IgD-negative memory B cell (primary cell): ENCODE data around the gene ADAMTS14. TPM values are rescaled to one million over a fixed set of nuclear protein-coding genes. Genes with fewer than 3 reads are reported as not detected.
A peak's percentile ranks its signal among the peaks of the same experiment; 100 is the strongest.

ENCODE experiments used
- H3K27ac Mint-ChIP-seq, 3 donors: one replicate each; pipeline ENCODE4 v1.8.0; 2020 to 2022; ENCODE audit warnings: mild to moderate bottlenecking in 3 of 3, mixed read lengths in 3 of 3, moderate library complexity in 1 of 3
- H3K27me3 Mint-ChIP-seq: one replicate; pipeline ENCODE4 v1.8.0; 2021; ENCODE audit warnings: mixed read lengths
- H3K36me3 Mint-ChIP-seq: one replicate; pipeline ENCODE4 v1.8.0; 2020; ENCODE audit warnings: mild to moderate bottlenecking, mixed read lengths
- H3K4me1 Mint-ChIP-seq, 3 donors: one replicate each; pipeline ENCODE4 v1.8.0; 2020 to 2022; ENCODE audit warnings: mixed read lengths in 3 of 3, mild to moderate bottlenecking in 1 of 3
- H3K4me3 Mint-ChIP-seq, 4 donors: one replicate each; pipeline ENCODE4 v1.8.0; 2020 to 2022; ENCODE audit warnings: mild to moderate bottlenecking in 4 of 4, mixed read lengths in 4 of 4, moderate library complexity in 3 of 4
- H3K9me3 Mint-ChIP-seq, 3 donors: one replicate each; pipeline ENCODE4 v1.8.0; 2020 to 2021; ENCODE audit warnings: mixed read lengths in 3 of 3, mild to moderate bottlenecking in 1 of 3
- polyA plus RNA-seq: library from polyadenylated mRNA; unstranded; fragments of 300-500 nt; fragmentation: Illumina TruSeq; gene quantifications from one replicate; pipeline ENCODE4 v1.2.3, GENCODE V29; 2021

ADAMTS14 gene
- polyA plus RNA-seq, 1 donor from 2014 or later = not detected

DNA sequence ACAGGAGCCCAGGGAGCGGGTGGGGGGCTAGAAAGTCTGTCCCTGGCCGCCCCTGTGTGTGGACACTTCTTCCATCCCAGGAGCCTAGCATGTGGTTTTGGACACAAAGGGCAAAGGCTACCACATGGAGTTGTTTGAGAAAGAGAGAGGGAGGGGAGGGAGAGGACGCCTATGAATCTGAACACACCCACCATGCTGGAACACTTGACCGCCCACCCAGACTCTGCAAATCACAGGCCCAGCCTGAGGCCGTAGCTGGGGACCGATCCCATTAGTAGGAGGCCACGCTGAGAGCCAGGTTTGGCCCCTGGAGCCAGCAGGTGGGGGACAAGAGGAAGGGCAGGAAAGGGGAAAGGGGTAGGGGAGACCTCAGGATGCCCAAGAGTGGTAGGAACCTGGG lies 39.6 kb downstream of the ADAMTS14 start:
- Mint-ChIP-seq H3K4me1 (no peaks in the 10 kb centered on the region), H3K27ac (no peak overlapping the region), H3K36me3 (no peaks in the 10 kb centered on the region), H3K4me3 (no peak overlapping the region), H3K27me3 (peaks cover 4% of the 10 kb centered on the region), H3K9me3 (peaks cover 0 to 1% (median 0%) of the 10 kb centered on the region in 3 donors)

- peaks cover 2% of the 10 kb centered on the region for H3K27me3 Mint-ChIP-seq
- no peak overlapping the region for H3K4me3 Mint-ChIP-seq
- no peaks in the 10 kb centered on the region for H3K36me3 Mint-ChIP-seq
- H3K27ac Mint-ChIP-seq = peak overlapping the region in 1 of 3 donors; percentile 67
- H3K9me3 Mint-ChIP-seq = peaks cover 0 to 1% (median 0%) of the 10 kb centered on the region in 3 donors
- no peaks in the 10 kb centered on the region for H3K4me1 Mint-ChIP-seq
Observed at GRCh38 chr10:70714245-70714644, 41.9 kb downstream of the ADAMTS14 start.

GRCh38 chr10:70714951-70715350 lies 42.6 kb downstream of the ADAMTS14 start:
- no peak overlapping the region for H3K27ac Mint-ChIP-seq
- peaks cover 2% of the 10 kb centered on the region for H3K27me3 Mint-ChIP-seq
- H3K36me3 Mint-ChIP-seq = no peaks in the 10 kb centered on the region
- no peaks in the 10 kb centered on the region for H3K4me1 Mint-ChIP-seq
- peaks cover 0 to 1% (median 0%) of the 10 kb centered on the region in 3 donors for H3K9me3 Mint-ChIP-seq
- H3K4me3 Mint-ChIP-seq = no peak overlapping the region

GRCh38 chr10:70715853-70716795 lies 43.8 kb downstream of the ADAMTS14 start:
- Mint-ChIP-seq H3K9me3 (peaks cover 0 to 1% (median 0%) of the 10 kb centered on the region in 3 donors), H3K4me1 (no peaks in the 10 kb centered on the region), H3K27me3 (peaks cover 2% of the 10 kb centered on the region), H3K36me3 (no peaks in the 10 kb centered on the region), H3K27ac (peak overlapping the region in 1 of 3 donors; percentile 50), H3K4me3 (peak overlapping the region in 1 of 4 donors; percentile 43)

DNA sequence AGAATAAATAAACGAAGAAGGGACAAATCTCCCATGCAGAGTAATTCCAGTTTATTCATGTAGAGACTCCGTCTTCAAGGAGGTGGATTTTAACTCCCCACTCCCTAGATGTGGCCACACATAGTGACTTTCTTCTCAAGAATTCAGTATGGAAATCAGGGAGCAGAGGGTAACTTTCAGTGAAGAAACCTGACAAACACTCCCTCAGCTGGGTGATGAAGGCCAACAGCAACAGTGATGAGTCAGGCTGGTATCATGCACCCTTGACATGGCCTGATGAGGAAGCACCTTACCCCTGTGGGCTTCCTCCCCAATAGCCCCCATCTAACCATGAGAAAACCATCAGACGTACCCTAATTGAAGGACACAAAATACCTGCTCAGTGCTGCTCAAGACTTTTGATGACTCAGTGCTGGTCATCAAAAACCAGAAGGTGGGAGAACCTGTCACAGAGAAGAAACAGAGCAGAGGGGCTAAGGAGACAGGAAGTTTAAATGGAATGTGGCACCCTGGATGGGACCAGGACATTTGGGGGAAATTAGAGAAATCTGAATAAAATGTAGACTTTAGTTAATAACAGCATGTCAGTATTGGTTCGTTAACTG lies 50.6 kb downstream of the ADAMTS14 start:
- H3K36me3 Mint-ChIP-seq = no peaks in the 10 kb centered on the region
- no peak overlapping the region for H3K27ac Mint-ChIP-seq
- H3K4me1 Mint-ChIP-seq = no peaks in the 10 kb centered on the region
- H3K4me3 Mint-ChIP-seq = no peak overlapping the region
- peaks cover 0 to 2% (median 0%) of the 10 kb centered on the region in 3 donors for H3K9me3 Mint-ChIP-seq
- H3K27me3 Mint-ChIP-seq = peaks cover 3% of the 10 kb centered on the region

DNA sequence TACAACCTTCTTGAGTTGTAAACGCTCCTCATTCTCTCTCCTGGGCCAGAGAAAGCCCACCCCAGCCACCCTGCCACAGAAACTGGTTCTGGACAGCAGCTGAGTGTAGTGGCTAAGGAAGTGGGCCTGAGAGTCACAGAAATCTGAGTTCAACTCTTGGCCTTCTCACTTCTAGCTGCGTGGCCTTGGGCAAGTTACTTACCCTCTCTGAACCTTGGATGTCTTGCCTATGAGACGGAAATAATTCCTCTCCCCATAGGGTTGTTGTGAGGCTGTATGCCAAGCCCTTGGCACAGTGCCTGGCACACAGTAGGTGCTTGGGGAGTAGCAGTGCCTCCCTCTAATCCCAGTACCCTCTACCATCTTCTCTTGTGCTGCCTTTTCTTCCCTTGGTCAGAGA lies 51.5 kb downstream of the ADAMTS14 start:
- peaks cover 3% of the 10 kb centered on the region for H3K27me3 Mint-ChIP-seq
- H3K4me1 Mint-ChIP-seq = no peaks in the 10 kb centered on the region
- H3K27ac Mint-ChIP-seq = no peak overlapping the region
- H3K4me3 Mint-ChIP-seq = no peak overlapping the region
- H3K36me3 Mint-ChIP-seq = no peaks in the 10 kb centered on the region
- H3K9me3 Mint-ChIP-seq = peaks cover 0 to 2% (median 0%) of the 10 kb centered on the region in 3 donors

GRCh38 chr10:70726909-70727495 lies 54.7 kb downstream of the ADAMTS14 start:
- H3K4me1 Mint-ChIP-seq = no peaks in the 10 kb centered on the region
- H3K36me3 Mint-ChIP-seq = no peaks in the 10 kb centered on the region
- H3K9me3 Mint-ChIP-seq = peaks cover 0 to 2% (median 0%) of the 10 kb centered on the region in 3 donors
- H3K27me3 Mint-ChIP-seq = peaks cover 5% of the 10 kb centered on the region
- H3K27ac Mint-ChIP-seq = no peak overlapping the region
- H3K4me3 Mint-ChIP-seq = no peak overlapping the region

DNA sequence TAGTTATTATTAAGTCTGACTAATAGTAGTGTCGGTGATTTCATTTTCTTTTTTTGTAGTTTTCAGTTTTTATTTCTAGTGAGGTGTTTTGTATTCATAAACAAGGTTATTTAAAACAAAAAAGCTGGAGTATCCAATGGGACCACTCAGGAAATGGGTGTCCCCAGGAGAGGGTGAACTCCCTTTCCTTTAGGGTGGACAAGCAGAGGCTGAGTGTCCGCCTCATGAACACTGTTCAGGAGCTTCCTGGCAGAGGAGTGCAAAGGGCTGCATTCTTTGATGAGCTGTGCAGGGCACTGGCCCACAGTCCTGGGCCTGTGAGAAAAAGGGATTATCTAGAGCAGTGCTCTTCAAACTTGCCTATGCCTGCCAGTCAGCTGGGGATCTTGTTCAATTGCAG lies 56.0 kb downstream of the ADAMTS14 start:
- H3K4me1 Mint-ChIP-seq = no peaks in the 10 kb centered on the region
- no peak overlapping the region for H3K4me3 Mint-ChIP-seq
- peaks cover 0 to 2% (median 0%) of the 10 kb centered on the region in 3 donors for H3K9me3 Mint-ChIP-seq
- H3K27ac Mint-ChIP-seq = no peak overlapping the region
- H3K27me3 Mint-ChIP-seq = peaks cover 5% of the 10 kb centered on the region
- no peaks in the 10 kb centered on the region for H3K36me3 Mint-ChIP-seq

DNA sequence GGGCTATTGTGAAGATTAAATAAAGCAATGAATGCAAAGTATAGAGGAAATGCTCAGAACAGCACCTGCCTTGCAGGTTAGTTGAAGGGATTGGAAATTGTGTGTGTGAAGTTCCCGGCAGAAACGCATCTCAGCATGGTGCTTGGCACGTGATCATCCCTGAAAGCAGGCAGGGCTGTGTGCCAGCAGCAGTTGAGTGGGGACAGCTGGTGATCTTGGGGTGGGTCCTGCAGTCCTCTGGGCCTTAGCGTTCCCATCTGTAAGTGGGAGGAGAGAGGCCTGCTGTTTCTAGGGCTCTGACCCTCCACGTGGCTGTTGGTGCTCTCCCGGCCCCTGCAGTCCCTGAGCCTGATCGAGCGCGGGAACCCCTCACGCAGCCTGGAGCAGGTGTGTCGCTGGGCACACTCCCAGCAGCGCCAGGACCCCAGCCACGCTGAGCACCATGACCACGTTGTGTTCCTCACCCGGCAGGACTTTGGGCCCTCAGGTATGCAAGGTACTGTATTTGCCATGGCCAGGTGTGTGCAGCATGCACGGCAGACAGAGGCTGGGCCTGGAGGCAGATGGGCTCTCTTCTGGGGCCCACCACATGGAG lies 57.6 kb downstream of the ADAMTS14 start:
- Mint-ChIP-seq H3K27me3 (peaks cover 8% of the 10 kb centered on the region), H3K9me3 (peaks cover 0 to 2% (median 0%) of the 10 kb centered on the region in 3 donors), H3K36me3 (no peaks in the 10 kb centered on the region), H3K4me3 (no peak overlapping the region), H3K27ac (no peak overlapping the region), H3K4me1 (no peaks in the 10 kb centered on the region)

GRCh38 chr10:70730955-70731354 lies 58.6 kb downstream of the ADAMTS14 start:
- Mint-ChIP-seq H3K4me3 (no peak overlapping the region), H3K36me3 (no peaks in the 10 kb centered on the region), H3K27ac (no peak overlapping the region), H3K27me3 (peaks cover 9% of the 10 kb centered on the region), H3K4me1 (no peaks in the 10 kb centered on the region), H3K9me3 (no peaks in the 10 kb centered on the region)

GRCh38 chr10:70732569-70732968 lies 60.3 kb downstream of the ADAMTS14 start:
- Mint-ChIP-seq H3K9me3 (no peaks in the 10 kb centered on the region), H3K27ac (no peak overlapping the region), H3K36me3 (peaks cover 2% of the 10 kb centered on the region), H3K4me3 (no peak overlapping the region), H3K4me1 (no peaks in the 10 kb centered on the region), H3K27me3 (peaks cover 7% of the 10 kb centered on the region)

DNA sequence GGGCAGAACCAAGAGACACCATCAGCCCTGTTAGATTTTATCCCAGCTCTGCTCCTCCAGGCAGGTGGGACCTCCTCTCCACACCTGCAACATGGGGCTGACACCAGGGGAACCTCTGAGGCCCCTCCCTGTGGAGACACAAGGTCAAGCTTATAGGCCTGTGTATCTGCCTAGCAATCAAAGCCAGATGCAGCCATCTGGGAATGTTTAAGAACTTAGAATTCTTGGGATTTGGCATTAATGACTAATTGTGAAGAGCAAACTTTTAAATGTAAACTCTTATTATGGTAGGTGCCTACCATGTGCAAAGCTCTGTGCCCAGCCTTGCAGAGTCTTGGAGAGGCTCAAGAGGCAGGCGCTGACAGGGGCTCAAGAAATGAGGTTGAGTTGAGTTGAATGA lies 60.7 kb downstream of the ADAMTS14 start:
- H3K4me3 Mint-ChIP-seq = no peak overlapping the region

GRCh38 chr10:70735161-70735560 lies 62.9 kb downstream of the ADAMTS14 start:
- H3K27me3 Mint-ChIP-seq = peaks cover 5% of the 10 kb centered on the region
- no peaks in the 10 kb centered on the region for H3K4me1 Mint-ChIP-seq
- H3K36me3 Mint-ChIP-seq = peaks cover 2% of the 10 kb centered on the region
- no peak overlapping the region for H3K4me3 Mint-ChIP-seq
- H3K9me3 Mint-ChIP-seq = no peaks in the 10 kb centered on the region
- no peak overlapping the region for H3K27ac Mint-ChIP-seq

More for the DNA sequence above, 60.7 kb downstream of the ADAMTS14 start:
- Mint-ChIP-seq H3K27ac (no peak overlapping the region), H3K27me3 (peaks cover 7% of the 10 kb centered on the region), H3K4me1 (no peaks in the 10 kb centered on the region), H3K36me3 (peaks cover 2% of the 10 kb centered on the region), H3K9me3 (no peaks in the 10 kb centered on the region)

DNA sequence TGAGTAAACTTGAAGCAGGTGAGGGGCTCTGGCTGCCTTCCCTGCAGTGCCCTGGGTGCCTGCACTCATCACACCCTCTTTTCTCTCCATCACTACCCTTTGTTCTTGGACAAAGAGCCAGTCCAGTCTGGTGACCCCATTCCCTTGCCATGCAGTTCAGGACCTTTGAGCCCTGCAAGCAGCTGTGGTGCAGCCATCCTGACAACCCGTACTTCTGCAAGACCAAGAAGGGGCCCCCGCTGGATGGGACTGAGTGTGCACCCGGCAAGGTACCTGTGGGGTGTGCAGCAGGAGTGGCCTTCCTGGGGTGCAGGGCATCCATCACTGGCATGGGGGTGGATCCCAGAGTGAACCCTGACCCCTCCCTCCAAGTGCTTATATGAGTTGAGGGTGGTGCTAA lies 64.2 kb downstream of the ADAMTS14 start:
- no peak overlapping the region for H3K27ac Mint-ChIP-seq
- H3K4me1 Mint-ChIP-seq = no peaks in the 10 kb centered on the region
- peaks cover 2% of the 10 kb centered on the region for H3K36me3 Mint-ChIP-seq
- peaks cover 5% of the 10 kb centered on the region for H3K27me3 Mint-ChIP-seq
- H3K4me3 Mint-ChIP-seq = no peak overlapping the region
- no peaks in the 10 kb centered on the region for H3K9me3 Mint-ChIP-seq

- H3K4me3 Mint-ChIP-seq = peak overlapping the region in 1 of 4 donors; percentile 25
- peaks cover 2% of the 10 kb centered on the region for H3K36me3 Mint-ChIP-seq
- H3K27me3 Mint-ChIP-seq = peaks cover 5% of the 10 kb centered on the region
- H3K27ac Mint-ChIP-seq = no peak overlapping the region
- no peaks in the 10 kb centered on the region for H3K9me3 Mint-ChIP-seq
- H3K4me1 Mint-ChIP-seq = peaks cover 0 to 2% (median 0%) of the 10 kb centered on the region in 3 donors
Observed at GRCh38 chr10:70737250-70737649, 64.9 kb downstream of the ADAMTS14 start.
